Measurements from ENCODE around the gene CTSE.

DNA sequence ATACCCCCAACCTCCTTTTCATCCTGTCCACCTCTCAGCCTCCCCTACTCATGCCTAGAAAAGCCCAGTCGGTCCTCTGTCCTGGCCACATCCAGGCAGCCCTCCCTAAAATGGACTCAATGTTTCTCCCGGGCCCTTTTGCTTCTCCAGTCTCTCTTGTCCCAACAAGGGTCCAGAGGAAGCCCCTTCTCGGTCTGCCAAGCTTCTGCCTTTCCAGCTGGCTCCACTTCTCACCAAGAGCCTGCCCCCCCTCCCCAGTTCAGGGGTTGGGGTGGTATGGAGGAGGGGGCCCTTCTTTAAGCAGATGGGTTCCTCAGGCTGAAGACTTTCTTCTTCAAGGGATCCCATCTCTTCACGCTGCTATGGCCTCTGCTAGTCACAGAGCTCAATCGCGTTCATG, 44.4 kb downstream of the CTSE start:
- TF ChIP-seq, protein P1, sequence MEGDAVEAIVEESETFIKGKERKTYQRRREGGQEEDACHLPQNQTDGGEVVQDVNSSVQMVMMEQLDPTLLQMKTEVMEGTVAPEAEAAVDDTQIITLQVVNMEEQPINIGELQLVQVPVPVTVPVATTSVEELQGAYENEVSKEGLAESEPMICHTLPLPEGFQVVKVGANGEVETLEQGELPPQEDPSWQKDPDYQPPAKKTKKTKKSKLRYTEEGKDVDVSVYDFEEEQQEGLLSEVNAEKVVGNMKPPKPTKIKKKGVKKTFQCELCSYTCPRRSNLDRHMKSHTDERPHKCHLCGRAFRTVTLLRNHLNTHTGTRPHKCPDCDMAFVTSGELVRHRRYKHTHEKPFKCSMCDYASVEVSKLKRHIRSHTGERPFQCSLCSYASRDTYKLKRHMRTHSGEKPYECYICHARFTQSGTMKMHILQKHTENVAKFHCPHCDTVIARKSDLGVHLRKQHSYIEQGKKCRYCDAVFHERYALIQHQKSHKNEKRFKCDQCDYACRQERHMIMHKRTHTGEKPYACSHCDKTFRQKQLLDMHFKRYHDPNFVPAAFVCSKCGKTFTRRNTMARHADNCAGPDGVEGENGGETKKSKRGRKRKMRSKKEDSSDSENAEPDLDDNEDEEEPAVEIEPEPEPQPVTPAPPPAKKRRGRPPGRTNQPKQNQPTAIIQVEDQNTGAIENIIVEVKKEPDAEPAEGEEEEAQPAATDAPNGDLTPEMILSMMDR (IDR thresholded peaks at IDR 0.05), result no peak
- no peak for TF ChIP-seq REST (IDR thresholded peaks at IDR 0.05)
- TF ChIP-seq JUN (IDR thresholded peaks at IDR 0.05), result no peak
- no peak for TF ChIP-seq RCOR1 (IDR thresholded peaks at IDR 0.05; ENCODE audit: low read depth, low read length)
- TF ChIP-seq CEBPB (IDR thresholded peaks at IDR 0.05), result no peak
- TF ChIP-seq, protein P2, sequence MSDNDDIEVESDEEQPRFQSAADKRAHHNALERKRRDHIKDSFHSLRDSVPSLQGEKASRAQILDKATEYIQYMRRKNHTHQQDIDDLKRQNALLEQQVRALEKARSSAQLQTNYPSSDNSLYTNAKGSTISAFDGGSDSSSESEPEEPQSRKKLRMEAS (IDR thresholded peaks at IDR 0.05), result no peak
- TF ChIP-seq POLR2A (IDR thresholded peaks at IDR 0.05; ENCODE audit: low read length), result no peak
- TF ChIP-seq, protein P3, sequence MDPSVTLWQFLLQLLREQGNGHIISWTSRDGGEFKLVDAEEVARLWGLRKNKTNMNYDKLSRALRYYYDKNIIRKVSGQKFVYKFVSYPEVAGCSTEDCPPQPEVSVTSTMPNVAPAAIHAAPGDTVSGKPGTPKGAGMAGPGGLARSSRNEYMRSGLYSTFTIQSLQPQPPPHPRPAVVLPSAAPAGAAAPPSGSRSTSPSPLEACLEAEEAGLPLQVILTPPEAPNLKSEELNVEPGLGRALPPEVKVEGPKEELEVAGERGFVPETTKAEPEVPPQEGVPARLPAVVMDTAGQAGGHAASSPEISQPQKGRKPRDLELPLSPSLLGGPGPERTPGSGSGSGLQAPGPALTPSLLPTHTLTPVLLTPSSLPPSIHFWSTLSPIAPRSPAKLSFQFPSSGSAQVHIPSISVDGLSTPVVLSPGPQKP (IDR thresholded peaks at IDR 0.05; ENCODE audit: low read depth, low read length), result no peak
- TF ChIP-seq CBX2 (IDR thresholded peaks at IDR 0.05; ENCODE audit: borderline replicate concordance, low read depth), result no peak
- TF ChIP-seq CHD4 (IDR thresholded peaks at IDR 0.05; ENCODE audit: borderline replicate concordance), result no peak
- TF ChIP-seq E2F6 (IDR thresholded peaks at IDR 0.05; ENCODE audit: borderline replicate concordance, low read depth), result no peak
